Neural cell (in vitro differentiated cells): ENCODE measurements around the gene COL25A1. TPM values are rescaled to one million over a fixed set of nuclear protein-coding genes. Genes with fewer than 3 reads are reported as not detected.
"Not testable (repeated sequence)": the region's sequence is repeated elsewhere in the genome, so short reads cannot be mapped to it uniquely, and the experiment has no call there.

Experiments
- H2AFZ ChIP-seq: fragments of 200-600, 300-800 bp; sonication (generic), shearing (Covaris generic); 2 replicates; pipeline ENCODE4 v1.6.0; 2014; ENCODE audit warnings: low read depth, mild to moderate bottlenecking, antibody characterized with exemption, low read length, moderate library complexity
- H3F3A ChIP-seq: fragments of 200-600 bp; shearing (Covaris generic); 2 replicates; pipeline ENCODE4 v1.6.1; 2016; ENCODE audit warnings: mild to moderate bottlenecking, moderate library complexity, mixed read lengths, antibody characterized with exemption, low read length; ENCODE audit not compliant: insufficient read depth, poor library complexity, severe bottlenecking
- H3K27ac ChIP-seq: fragments of 200-600, 300-800 bp; sonication (generic), shearing (Covaris generic); 2 replicates; pipeline ENCODE4 v1.5.1; 2014; ENCODE audit warnings: mild to moderate bottlenecking, low read length, moderate library complexity
- H3K27me3 ChIP-seq: fragments of 300-800, 200-600 bp; sonication (generic), shearing (Covaris generic); 2 replicates; pipeline ENCODE4 v1.6.0; 2014; ENCODE audit warnings: mild to moderate bottlenecking, low read depth, low read length, moderate library complexity; ENCODE audit not compliant: insufficient read depth
- H3K36me3 ChIP-seq: fragments of 300-800, 200-600 bp; sonication (generic), shearing (Covaris generic); 2 replicates; pipeline ENCODE4 v1.5.1; 2014; ENCODE audit warnings: mild to moderate bottlenecking, antibody characterized with exemption, low read length, moderate library complexity; ENCODE audit not compliant: insufficient read depth
- H3K4me2 ChIP-seq: fragments of 300-800, 200-600 bp; sonication (generic), shearing (Covaris generic); 2 replicates; pipeline ENCODE4 v1.6.0; 2014; ENCODE audit warnings: mild to moderate bottlenecking, low read length
- H3K4me3 ChIP-seq: fragments of 300-800, 200-600 bp; sonication (generic), shearing (Covaris generic); 2 replicates; pipeline ENCODE4 v1.5.1; 2014; ENCODE audit warnings: mild to moderate bottlenecking, low read length, moderate library complexity
- H3K79me2 ChIP-seq: fragments of 200-600 bp; shearing (Covaris generic); replicated peaks from 2 replicates; pipeline ENCODE4 v1.6.0; 2014; ENCODE audit warnings: mild to moderate bottlenecking, low read length, moderate library complexity; ENCODE audit not compliant: insufficient read depth
- H3K9ac ChIP-seq: fragments of 300-800, 200-600 bp; sonication (generic), shearing (Covaris generic); 2 replicates; pipeline ENCODE4 v1.6.1; 2016; ENCODE audit warnings: mild to moderate bottlenecking, low read length, mixed read lengths
- H3K9me2 ChIP-seq: fragments of 200-600 bp; shearing (Covaris generic); 2 replicates; pipeline ENCODE4 v1.6.1; 2016; ENCODE audit warnings: mild to moderate bottlenecking, low read length, mixed read lengths; ENCODE audit not compliant: insufficient read depth
- H3K9me3 ChIP-seq: fragments of 200-600, 300-800 bp; sonication (generic), shearing (Covaris generic); 2 replicates; pipeline ENCODE4 v1.6.1; 2016; ENCODE audit warnings: mild to moderate bottlenecking, mixed run types, low read length, moderate library complexity, mixed read lengths
- H4K20me1 ChIP-seq: fragments of 200-600 bp; shearing (Covaris generic); 2 replicates; pipeline ENCODE4 v1.6.1; 2016; ENCODE audit warnings: mild to moderate bottlenecking, mixed run types; ENCODE audit not compliant: insufficient read depth
- CTCF ChIP-seq: fragments of 450-650 bp; IDR thresholded peaks from 2 replicates; pipeline ENCODE4 v1.5.1; 2014; ENCODE audit warnings: antibody characterized with exemption, mild to moderate bottlenecking, moderate library complexity; ENCODE audit not compliant: poor library complexity, severe bottlenecking
- EP300 ChIP-seq: fragments of 450-650 bp; conservative IDR thresholded peaks from 2 replicates; pipeline ENCODE4 v1.6.1; 2014; ENCODE audit warnings: antibody characterized with exemption, mild to moderate bottlenecking, moderate library complexity; ENCODE audit not compliant: poor library complexity, severe bottlenecking
- EZH2 ChIP-seq: fragments of 200-600, 300-800 bp; shearing (Covaris generic), sonication (generic); IDR thresholded peaks from 2 replicates; pipeline ENCODE4 v1.6.1; 2014; ENCODE audit warnings: antibody characterized with exemption, low read length, borderline replicate concordance, mild to moderate bottlenecking; ENCODE audit not compliant: insufficient read depth, poor library complexity, severe bottlenecking
- MXI1 ChIP-seq: fragments of 450-650 bp; conservative IDR thresholded peaks from 2 replicates; pipeline ENCODE4 v1.6.1; 2014; ENCODE audit warnings: antibody characterized with exemption, mild to moderate bottlenecking; ENCODE audit not compliant: poor library complexity, severe bottlenecking
- POLR2AphosphoS5 ChIP-seq: IDR thresholded peaks from 2 replicates; pipeline ENCODE4 v1.6.1; 2012
- RAD21 ChIP-seq: fragments of 450-650 bp; conservative IDR thresholded peaks from 2 replicates; pipeline ENCODE4 v1.6.1; 2014; ENCODE audit warnings: antibody characterized with exemption, mild to moderate bottlenecking, moderate library complexity
- REST ChIP-seq: IDR thresholded peaks from 2 replicates; pipeline ENCODE4 v1.6.1; 2012; ENCODE audit warnings: borderline replicate concordance
- SMC3 ChIP-seq: fragments of 450-650 bp; conservative IDR thresholded peaks from 2 replicates; pipeline ENCODE4 v1.6.1; 2014; ENCODE audit warnings: antibody characterized with exemption, mild to moderate bottlenecking, moderate library complexity; ENCODE audit not compliant: poor library complexity
- TAF1 ChIP-seq: IDR thresholded peaks from 2 replicates; pipeline ENCODE4 v1.6.1; 2012; ENCODE audit warnings: low read depth
- polyA plus RNA-seq: library from polyadenylated mRNA; depleted of rRNA; stranded (reverse); fragments of >200 nt; gene quantifications from 2 replicates; pipeline ENCODE4 v1.2.3, GENCODE V29; 2014

The COL25A1 gene
- polyA plus RNA-seq, 1 donor from 2014 or later: 32.3 TPM

- Histone ChIP-seq H3K36me3 (no peaks in the 10 kb centered on the region), H3K4me3 (no peak overlapping the region), H3K4me2 (no peak overlapping the region), H3K9me3 (no peaks in the 10 kb centered on the region), H3K27me3 (no peaks in the 10 kb centered on the region), H3K9me2 (no peaks in the 10 kb centered on the region), H3K79me2 (no peaks in the 10 kb centered on the region), H3F3A (no peaks in the 10 kb centered on the region), H2AFZ (no peak overlapping the region), H4K20me1 (no peaks in the 10 kb centered on the region), H3K9ac (no peak overlapping the region), H3K27ac (no peak overlapping the region)
- no peak for TF ChIP-seq EP300
- TF ChIP-seq CTCF: no peak
- no peak for TF ChIP-seq REST
- no peak for TF ChIP-seq SMC3
- no peak for TF ChIP-seq TAF1
- no peak for TF ChIP-seq MXI1
- TF ChIP-seq POLR2AphosphoS5: no peak
- TF ChIP-seq RAD21: no peak
- no peak for TF ChIP-seq EZH2
Measured at GRCh38 chr4:108874806-108875205, 427.7 kb downstream of the COL25A1 start.

GRCh38 chr4:108869970-108870369, 432.5 kb downstream of the COL25A1 start:
- not testable (repeated sequence) for H3K9me3 ChIP-seq, H3F3A ChIP-seq

GRCh38 chr4:108868606-108869227, 433.7 kb downstream of the COL25A1 start:
- Histone ChIP-seq H3K4me2 (no peak overlapping the region), H3F3A (no peaks in the 10 kb centered on the region), H2AFZ (no peak overlapping the region), H3K9me3 (no peaks in the 10 kb centered on the region), H3K36me3 (no peaks in the 10 kb centered on the region), H3K9me2 (no peaks in the 10 kb centered on the region), H3K79me2 (no peaks in the 10 kb centered on the region), H3K4me3 (no peak overlapping the region), H4K20me1 (no peaks in the 10 kb centered on the region), H3K27ac (no peak overlapping the region), H3K9ac (no peak overlapping the region), H3K27me3 (no peaks in the 10 kb centered on the region)
- TF ChIP-seq EP300 (no peak), TAF1 (no peak), CTCF (no peak), MXI1 (no peak), REST (no peak), SMC3 (no peak), POLR2AphosphoS5 (no peak), EZH2 (no peak)

More at GRCh38 chr4:108869970-108870369, 432.5 kb downstream of the COL25A1 start:
- not testable (repeated sequence) for H3K36me3 ChIP-seq, H4K20me1 ChIP-seq, H3K27ac ChIP-seq, H3K9me2 ChIP-seq, H3K9ac ChIP-seq, H2AFZ ChIP-seq, H3K4me2 ChIP-seq, H3K27me3 ChIP-seq, H3K4me3 ChIP-seq, H3K79me2 ChIP-seq
